HG02588 (cell line): ENCODE results near the gene RUNX2.
"Not testable (repeated sequence)": the region's sequence is repeated elsewhere in the genome, so short reads cannot be mapped to it uniquely, and the experiment has no call there.

Source experiments
- ATAC-seq: cut with Tn5 transposase; IDR thresholded peaks from one replicate; pipeline ENCODE4 v1.9.1; 2021; ENCODE audit warnings: mild to moderate bottlenecking, moderate library complexity; ENCODE audit not compliant: unreplicated experiment

Gene RUNX2

DNA sequence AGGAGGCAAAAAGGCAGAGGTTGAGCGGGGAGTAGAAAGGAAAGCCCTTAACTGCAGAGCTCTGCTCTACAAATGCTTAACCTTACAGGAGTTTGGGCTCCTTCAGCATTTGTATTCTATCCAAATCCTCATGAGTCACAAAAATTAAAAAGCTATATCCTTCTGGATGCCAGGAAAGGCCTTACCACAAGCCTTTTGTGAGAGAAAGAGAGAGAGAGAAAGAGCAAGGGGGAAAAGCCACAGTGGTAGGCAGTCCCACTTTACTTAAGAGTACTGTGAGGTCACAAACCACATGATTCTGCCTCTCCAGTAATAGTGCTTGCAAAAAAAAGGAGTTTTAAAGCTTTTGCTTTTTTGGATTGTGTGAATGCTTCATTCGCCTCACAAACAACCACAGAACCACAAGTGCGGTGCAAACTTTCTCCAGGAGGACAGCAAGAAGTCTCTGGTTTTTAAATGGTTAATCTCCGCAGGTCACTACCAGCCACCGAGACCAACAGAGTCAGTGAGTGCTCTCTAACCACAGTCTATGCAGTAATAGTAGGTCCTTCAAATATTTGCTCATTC is at the start of gene RUNX2:
Gene RUNX2, plus strand, starts transcription at position 375 of the 567 bp plus-strand sequence. CDS start 397 bp downstream, outside the sequence.
- no peak for ATAC-seq

DNA sequence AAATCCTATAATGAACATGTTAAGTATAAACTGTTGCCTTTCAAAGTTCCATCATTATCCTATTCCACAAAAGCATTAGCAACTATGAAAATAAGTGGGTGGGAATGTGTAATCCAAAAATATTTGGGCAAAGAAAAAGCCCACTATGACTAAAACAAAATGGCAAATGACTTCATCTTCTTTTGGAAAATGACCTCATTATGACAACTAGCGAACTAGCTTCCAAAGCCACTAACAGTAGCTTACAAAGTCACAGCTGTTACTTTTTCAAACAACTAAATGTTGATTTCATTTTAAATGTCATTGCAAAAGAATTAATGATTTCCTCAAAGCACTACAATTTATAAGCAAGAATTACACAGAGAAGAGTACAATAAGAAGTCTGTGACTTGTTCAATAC is 49.8 kb upstream of the RUNX2 start:
- no peak for ATAC-seq

DNA sequence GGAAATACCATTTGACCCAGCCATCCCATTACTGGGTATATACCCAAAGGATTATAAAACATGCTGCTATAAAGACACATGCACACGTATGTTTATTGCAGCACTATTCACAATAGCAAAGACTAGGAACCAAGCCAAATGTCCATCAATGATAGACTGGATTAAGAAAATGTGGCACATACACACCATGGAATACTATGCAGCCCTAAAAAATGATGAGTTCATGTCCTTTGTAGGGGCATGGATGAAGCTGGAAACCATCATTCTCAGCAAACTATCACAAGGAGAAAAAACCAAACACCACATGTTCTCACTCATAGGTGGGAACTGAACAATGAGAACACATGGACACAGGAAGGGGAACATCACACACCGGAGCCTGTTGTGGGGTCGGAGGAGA is 41.4 kb upstream of the RUNX2 start:
- not testable (repeated sequence) for ATAC-seq

DNA sequence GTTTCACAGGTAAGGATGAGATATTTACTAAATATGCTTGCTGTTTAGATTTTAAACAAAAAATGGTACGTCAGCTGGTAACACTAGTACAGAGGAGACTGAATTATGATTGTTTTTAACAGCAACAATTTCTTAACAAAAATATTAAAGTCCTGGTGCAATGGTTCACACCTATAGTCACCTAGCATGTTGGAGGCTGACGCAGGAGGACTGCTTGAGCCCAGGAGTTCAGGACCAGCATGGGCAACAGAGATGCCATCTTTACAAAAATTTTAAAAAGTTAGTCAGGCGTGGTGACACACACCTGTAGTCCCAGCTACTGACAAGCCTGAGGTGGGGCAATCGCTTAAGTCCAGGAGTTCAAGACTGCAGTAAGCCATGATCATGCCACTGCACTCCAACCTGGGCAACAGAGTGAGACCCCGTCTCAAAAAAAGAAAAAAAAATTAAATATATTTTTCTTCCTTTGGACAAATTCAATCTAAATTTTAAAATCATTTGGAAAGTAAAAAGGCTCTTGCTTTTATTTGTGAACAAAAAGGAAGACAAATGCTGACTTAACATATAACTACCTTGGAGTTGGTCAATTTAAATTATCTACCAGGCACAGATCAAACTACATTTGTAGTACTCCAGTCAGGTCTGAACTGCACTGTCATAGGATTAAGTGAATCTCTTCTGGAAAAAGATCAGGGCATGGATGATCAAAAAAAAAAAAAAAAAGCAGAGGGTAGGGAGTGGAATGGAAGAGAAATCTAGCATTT is 38.2 kb upstream of the RUNX2 start:
- no peak for ATAC-seq

DNA sequence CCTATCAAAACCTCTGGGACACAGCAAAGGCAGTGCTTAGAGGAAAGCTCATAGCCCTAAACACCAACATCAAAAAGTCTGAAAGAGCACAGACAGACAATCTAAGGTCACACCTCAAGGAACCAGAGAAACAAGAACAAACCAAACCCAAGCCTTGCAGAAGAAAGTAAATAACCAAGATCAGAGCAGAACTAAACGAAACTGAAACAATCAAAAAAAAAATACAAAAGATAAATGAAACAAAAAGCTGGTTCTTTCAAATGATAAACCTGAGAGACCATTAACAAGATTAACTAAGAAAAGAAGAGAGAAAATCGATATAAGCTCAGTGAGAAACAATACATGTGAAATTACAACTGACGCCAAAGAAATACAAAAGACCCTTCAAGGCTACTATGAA is 34.8 kb upstream of the RUNX2 start:
- no peak for ATAC-seq

DNA sequence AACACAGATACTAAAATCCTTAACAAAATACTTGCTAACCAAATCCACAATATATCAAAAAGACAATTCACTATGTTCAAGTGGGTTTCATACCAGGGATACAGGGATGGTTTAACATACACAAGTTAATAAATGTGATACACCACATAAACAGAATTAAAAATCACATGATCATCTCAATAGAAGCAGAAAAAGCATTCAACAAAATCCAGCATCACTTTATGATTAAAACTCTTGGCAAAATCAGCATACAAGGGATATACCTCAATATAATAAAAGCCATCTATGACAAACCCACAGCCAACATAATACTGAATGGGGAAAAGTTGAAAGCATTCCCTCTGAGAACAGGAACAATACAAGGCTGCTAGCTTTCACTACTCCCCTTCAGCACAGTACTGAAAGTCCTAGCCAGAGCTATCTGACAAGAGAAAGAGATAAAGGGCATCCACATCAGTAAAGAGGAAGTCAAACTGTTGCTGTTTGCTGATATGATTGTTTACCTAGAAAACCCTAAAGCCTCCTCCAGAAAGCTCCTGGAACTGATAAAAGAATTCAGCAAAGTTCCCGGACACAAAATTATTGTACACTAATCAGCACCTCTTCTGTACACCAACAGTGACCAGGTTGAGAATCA is 33.9 kb upstream of the RUNX2 start:
- ATAC-seq = not testable (repeated sequence)

DNA sequence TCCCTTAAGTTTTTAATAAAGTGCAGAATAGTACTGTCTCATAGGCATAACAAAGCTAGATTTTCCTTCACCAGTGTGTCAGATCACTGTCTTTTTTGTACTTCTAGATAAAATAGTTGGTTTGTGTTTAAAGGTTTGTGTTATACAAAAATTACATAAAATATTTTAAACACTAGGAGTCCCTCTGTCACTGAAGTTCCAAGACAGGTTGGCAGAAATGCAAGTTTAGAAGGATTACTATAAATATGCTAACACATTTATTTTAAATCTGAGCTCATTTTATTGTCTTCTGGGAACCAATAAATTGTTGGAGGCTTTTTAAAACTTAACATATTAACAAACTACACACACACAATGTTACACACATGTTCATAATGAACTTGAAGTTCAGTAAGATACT is 30.8 kb upstream of the RUNX2 start:
- ATAC-seq = no peak

DNA sequence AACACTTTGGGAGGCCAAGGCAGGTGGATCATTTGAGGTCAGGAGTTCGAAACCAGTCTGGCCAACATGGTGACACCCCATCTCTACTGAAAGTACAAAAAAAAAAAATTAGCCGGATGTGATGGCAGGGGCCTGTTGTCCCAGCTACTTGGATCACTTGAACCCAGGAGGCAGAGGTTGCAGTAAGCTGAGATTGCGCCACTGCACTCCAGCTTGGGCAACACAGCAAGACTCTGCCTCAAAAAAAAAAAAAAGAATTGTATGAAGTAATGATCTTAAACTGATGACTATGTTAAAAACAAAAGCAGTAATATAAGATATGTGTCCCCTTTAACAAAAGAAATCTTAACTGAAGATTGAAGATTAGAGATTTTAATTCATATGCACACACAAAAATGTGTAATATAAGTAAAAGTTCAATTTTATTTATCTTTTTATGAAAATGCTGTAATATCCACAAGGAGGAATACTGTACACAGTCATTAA is 29.0 kb upstream of the RUNX2 start:
- ATAC-seq = no peak

DNA sequence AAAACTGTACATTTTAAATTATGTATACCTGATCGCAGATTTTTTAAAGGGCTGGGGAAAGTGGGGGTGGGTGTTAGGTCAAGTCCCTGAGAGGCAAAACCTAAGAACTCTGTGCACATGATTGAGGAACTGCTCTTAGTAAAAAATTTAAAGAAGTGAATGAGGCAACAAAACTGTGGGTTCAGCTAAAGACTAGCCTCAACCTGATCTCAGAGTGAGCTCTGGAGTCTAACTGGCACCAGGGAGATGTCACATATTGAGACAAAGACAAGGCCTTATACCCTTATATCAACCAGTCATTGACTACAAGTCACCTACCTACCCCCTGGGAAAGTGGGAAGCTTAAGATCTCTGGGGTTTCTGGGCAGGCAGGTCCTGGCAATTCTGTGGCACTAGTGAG is 27.4 kb upstream of the RUNX2 start:
- ATAC-seq = no peak

DNA sequence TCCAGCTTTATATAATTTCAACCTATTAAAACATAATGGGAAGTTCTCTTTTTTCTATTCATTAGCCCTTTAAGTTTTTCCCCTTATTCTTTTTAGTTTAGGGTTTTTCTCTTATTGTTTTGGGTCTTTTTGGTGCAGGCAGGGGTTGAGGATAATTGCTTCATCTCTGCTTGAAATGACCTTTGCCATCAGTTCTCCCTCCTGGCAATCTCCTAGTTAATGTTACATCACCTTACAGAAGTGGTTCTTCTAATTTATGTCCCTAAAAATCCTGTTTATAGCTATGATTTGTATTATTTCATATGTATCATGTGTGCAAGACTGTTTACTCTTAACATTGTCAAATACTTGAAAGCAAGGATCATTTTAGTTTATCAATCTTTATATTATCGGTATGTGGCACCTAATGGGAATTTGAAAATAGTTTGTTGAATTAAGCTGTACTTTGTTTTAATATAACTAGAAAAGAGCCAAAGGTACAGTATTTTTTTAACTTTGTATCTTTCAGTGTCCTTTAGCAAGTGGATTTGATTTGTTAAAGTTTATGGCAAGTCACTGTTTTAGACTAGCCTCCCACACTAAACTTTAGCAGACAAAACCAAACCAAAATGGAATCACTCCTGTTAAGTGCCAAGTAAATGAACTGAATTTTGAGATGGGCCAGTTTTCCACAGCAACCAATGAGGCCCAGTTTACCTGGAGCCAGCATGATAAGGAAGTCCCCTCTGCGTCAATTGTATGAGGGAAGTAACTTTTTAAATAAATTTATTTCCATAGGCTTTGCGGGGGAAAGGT is 26.6 kb upstream of the RUNX2 start:
- ATAC-seq = no peak

DNA sequence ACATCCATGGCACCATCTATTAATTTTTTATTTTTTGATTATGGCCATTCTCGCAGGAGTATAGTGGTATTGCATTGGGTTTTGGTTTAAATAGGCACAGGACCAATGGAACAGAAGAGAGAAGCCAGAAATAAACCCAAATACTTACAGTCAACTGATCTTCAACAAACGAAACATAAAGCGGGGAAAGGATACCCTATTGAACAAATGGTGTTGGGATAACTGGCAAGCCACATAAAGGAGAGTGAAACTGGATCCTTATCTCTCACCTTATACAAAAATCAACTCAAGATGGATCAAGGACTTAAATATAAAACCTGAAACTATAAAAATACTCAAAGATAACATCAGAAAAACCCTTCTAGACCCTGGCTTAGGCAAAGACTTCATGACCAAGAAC is 25.3 kb upstream of the RUNX2 start:
- ATAC-seq = no peak

DNA sequence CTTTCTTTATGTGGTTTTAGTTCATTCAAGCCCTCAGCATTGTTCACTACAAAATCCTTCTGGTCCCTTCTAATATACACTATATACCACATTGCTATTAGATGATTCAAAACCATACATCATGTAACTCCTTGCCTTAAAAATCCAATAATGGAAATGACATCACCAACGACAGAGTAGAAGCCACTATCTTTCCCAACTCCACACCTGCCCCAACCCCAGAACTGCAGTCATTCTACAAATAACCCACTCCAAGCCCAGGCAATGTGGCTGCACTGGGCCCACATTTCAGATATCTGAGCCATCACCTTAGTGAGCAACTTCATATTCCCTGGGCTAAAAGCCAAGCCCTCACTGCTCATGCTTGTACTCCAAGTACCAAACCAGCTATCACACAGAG is 22.6 kb upstream of the RUNX2 start:
- no peak for ATAC-seq

DNA sequence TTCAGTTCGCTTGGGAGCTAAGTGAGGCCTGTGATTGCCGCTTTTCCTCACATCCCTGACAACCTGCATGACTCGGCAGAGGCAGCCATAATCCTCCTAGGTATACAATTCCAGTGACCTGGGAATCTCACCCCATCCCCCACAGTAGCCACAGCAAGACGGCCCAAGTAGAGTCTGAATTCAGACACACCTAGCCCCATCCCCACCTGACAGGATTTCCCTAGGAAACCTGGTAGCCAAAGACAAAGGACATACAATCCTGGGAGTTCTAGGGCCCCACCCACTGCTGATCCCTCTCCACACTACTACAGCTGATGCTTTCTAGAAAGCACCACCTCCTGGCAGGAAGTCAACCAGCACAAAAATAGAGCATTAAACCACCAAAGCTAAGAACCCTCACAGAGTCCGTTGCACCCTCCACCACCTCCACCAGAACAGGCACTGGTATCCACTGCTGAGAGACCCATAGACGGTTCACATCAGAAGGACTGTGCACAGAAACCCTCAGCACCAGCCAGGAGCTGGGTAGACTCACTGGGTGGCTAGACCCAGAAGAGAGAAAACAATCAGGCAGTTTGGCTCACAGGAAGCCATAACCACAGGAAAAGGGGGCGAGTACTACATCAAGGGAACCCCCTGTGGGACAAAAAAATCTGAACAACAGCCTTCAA is 17.9 kb upstream of the RUNX2 start:
- ATAC-seq = no peak

DNA sequence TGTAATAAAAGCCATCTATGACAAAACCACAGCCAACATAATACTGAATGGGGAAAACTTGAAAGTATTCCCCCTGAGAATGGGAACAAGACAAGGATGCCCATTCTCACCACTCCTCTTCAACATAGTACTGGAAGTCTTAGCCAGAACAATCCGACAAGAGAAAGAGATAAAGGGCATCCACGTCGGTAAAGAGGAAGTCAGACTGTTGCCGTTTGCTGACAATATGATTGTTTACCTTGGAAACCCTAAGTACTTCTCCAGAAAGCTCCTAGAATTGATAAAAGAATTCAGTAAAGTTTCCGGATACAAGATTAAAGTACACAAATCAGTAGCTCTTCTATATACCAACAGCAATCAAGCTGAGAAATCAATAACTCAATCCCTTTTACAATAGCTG is 14.0 kb upstream of the RUNX2 start:
- no peak for ATAC-seq

DNA sequence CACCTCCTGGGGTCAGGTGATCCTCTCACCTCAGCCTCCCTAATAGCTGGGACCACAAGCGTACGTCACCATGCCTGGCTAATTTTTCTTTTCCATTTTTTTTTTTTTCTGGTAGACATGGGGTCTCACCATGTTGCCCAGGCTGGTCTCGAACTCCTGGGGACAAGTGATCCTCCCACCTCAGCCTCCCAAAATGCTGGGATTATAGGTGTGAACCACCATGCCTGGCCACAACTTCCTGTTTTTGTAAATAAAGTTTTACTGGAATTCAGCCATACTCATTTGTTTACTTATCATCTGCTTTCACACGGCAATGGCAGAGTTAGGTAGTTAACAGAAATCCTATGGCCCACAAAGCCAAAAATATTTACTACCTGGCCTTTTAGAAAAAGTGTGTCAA is 7.8 kb upstream of the RUNX2 start:
- ATAC-seq = no peak

DNA sequence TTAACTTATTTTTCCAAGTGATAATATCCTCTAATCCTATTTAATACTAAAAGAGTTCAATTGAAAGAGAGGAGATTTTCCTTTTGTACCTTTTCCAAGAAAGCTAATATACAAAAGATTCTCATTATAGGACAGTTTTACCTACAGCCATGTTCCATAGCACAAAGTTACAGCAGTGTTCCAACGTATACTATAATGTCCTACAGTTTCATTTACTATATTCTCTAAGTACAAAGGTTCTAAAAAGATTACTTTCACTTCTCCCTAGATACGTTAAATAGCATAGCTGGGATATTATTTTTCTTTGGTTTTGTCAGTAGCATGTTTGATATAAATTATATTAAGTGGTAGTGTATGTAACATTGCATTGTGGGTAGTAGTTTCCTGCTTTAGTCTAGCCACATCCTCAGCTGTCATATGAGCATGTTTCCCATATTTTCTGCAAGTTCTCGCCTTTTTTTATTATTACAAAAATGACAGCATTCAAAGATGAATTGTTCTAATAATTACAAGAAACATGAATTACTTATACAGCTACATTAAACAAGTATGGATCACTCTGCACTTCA is 4.4 kb upstream of the RUNX2 start:
- ATAC-seq = no peak

DNA sequence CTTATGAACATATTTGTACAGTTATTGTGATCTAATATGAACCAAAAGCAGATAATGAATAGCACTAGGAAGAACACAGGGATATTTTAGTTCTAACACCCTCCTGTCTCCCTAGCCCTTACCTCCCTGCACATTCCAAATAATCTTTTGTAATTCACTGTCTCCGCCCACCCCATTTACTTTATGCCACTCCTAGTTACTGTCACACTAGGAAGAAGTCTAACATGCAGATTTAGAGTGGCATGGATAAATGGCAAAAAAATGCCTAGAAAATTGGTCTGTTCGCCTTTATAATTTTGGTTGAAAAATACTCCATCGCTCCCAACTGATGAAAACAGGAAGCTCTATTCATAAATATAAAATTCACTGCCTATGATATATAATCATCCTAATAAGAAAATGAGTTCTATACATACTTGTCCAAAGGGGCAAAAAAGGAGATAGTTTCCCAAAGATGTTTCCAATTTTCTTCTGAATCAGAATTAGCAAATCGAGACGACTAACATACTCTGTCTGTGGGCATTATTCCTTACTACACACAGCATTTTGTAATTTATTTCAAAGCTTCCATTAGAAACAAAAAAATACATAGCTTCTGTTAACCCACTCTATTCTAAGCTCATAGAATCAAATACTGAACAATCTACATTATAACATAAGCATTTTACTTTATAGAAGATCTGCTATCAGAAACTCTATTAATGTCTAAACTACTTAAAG is 1.3 kb upstream of the RUNX2 start:
- no peak for ATAC-seq

DNA sequence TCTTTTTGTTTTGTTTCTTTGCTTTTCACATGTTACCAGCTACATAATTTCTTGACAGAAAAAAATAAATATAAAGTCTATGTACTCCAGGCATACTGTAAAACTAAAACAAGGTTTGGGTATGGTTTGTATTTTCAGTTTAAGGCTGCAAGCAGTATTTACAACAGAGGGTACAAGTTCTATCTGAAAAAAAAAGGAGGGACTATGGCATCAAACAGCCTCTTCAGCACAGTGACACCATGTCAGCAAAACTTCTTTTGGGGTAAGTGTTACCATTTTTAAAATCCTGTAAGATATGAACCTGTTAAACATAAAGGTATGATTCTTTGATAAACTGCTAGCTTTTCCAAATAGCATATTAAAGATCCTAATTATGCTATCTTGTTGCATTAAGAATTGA is 393 bp downstream of the RUNX2 start:
- ATAC-seq = no peak

DNA sequence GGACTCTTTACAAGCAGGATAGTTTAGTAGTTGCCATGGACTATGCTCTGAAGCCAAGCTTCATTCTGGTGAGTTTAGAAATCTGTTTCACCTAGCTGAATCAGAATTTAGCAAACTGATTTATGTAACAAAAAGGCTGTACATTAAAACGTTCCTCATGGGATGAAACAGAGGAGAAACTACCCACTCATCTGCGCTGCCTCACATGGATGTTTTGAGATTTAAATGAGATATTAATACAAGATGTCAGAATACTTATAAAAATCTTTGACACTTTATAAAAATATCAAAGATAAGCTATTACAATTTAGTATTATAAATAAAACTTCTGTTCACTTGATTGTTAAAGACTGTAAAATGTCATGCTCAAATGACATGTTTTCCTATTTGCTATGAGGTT is 16.8 kb downstream of the RUNX2 start:
- ATAC-seq = no peak

DNA sequence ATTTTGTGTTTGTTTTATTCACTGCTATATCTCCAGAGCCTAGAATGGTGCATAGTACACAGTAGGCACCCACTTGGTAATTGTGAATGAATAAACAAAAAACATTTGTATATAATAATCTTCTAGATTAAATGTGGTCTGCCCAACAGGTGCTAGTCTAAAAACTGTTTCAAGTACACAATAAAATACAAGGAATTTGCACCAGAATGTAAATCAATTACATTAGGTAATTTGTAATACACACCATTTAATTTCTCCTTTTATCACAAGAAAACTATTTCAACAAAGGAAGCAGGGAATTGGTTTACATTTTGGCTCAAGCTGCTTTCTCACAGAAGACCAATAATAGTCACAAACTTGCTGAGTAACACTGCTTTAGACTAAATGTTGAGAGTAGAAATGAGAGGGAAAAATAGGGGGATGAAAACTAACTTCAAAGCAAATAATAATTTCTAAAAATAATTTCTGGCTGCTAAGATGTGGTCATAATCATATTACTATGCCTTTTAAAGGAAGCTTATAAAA is 22.1 kb downstream of the RUNX2 start:
- ATAC-seq = no peak
